ENCODE results near the gene DDX42.
"Not testable (repeated sequence)": the region's sequence is repeated elsewhere in the genome, so short reads cannot be mapped to it uniquely, and the experiment has no call there.

Gene DDX42

DNA sequence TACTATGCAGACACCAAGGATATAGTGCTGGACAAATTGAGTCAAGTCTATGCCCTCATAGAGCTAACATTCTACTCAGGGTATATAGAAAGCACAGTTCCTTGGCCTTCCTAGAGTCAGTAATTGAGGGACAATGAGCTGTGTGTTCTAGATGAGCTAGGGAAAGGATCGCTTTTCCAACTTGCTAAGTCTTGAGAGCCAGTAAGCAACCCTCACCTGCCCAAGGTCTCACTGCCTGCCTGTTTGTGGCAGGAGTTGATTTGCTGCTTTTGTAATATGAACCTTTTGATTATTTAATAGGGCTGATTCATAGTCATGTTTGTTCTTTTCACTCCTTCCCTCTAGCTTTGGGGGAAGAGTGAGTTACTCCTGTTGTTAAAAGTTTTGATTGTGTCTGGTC lies 6.5 kb downstream of the DDX42 start:
- DNase-seq = peak; percentile 30

- no peak for DNase-seq
Observed at GRCh38 chr17:63780928-63781327, 7.0 kb downstream of the DDX42 start.

GRCh38 chr17:63783522-63783921 lies 9.6 kb downstream of the DDX42 start:
- DNase-seq = no peak

DNA sequence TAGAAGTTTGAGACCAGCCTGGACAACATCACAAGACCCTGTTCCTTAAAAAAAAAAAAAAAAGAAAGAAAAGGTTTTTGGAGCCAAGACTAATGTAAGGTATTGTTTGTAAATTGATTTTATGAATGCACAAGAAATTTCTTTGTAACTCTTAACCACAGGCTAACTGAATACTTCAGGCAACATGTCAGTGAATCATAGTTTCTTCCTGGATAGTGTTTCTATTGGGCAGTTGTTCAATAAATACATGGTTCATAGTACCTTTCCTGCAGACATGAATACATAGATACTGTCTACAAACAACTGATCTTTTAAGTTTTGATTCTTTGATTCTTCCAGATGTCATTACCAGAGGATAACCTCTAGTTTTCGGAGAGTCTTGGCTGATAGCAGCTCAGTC lies 11.6 kb downstream of the DDX42 start:
- no peak for DNase-seq

- DNase-seq = no peak
Observed at GRCh38 chr17:63786117-63786516, 12.1 kb downstream of the DDX42 start.

DNA sequence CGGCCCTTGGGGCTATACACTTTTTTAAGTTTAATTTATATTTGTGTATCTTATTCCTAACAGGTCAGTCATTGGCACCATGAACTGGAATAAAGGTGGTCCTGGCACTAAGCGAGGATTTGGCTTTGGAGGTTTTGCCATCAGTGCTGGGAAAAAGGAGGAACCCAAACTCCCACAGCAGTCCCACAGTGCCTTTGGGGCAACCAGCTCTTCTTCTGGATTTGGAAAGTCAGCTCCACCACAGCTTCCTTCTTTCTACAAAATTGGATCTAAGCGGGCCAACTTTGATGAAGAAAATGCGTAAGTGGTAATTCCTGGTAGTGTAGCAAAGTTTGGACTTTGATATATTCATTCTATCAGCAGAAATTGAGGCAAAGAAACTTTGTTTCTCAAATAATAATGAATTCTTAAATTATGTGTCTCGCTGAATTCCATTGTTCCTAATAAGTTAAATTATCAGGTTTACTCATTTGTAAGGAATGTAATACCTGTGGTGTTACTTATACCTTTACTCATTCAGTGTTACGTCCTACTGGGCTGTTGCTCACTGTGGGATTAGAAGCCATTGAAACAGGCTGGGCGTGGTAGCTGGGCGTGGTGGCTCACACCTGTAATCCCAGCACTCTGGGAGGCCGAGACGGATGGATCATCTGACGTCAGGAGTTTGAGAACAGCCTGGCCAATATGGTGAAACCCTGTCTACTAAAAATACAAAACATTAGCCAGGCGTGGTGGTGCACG lies 13.2 kb downstream of the DDX42 start:
- no peak for DNase-seq

- DNase-seq = no peak
Observed at GRCh38 chr17:63790057-63790456, 16.1 kb downstream of the DDX42 start.

- DNase-seq = no peak
Observed at GRCh38 chr17:63792055-63792729, 18.2 kb downstream of the DDX42 start.

- DNase-seq = not testable (repeated sequence)
Observed at GRCh38 chr17:63796375-63796774, 22.4 kb downstream of the DDX42 start.

DNA sequence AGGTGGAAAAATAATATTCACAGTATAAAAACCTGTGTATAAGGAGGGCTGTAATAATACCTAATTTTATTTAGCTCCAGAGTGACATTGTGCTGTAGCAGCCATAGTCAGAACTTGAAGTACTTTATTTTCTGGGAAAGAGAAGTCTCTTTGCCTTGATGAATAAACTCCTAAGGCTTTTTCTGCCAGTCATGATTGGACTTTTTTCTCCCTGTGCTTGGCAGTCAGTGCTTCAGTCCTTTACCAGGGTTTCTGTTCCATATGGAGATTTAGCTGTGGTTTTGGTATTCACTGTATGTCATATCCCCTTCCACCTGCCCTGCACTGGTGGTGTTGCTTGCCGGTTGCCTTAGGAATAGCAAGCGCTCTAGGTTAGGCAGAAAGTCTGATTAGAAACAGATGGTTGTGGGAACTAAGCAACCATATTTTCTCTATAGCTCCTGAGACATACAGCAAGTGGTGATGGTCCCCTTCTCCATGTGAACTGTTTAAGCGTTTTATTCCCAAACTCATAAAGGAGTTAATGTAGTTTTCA lies 24.7 kb downstream of the DDX42 start:
- no peak for DNase-seq

GRCh38 chr17:63800783-63801182 lies 26.8 kb downstream of the DDX42 start:
- no peak for DNase-seq

GRCh38 chr17:63804328-63804727 lies 30.4 kb downstream of the DDX42 start:
- no peak for DNase-seq

GRCh38 chr17:63805591-63805990 lies 31.6 kb downstream of the DDX42 start:
- DNase-seq = no peak

GRCh38 chr17:63809970-63810369 lies 36.0 kb downstream of the DDX42 start:
- no peak for DNase-seq

DNA sequence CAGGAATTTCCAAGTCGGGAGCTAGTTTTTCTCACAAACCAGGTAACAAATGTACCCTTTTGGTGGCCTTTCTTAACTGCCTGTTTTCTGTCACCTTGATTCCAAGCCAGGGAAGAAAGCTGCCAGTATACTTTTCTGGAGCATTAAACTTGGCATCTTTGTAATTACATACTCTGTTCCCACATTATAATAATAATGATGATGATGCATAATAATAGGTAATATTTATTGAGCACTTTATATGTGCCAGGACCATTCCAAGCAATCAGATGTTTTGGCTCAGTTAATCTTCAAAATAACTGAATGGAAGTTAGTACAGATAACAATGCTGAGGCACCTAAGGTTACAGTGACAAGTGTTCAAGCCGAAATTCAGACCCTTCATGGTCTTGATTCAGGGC lies 42.2 kb downstream of the DDX42 start:
- no peak for DNase-seq

DNA sequence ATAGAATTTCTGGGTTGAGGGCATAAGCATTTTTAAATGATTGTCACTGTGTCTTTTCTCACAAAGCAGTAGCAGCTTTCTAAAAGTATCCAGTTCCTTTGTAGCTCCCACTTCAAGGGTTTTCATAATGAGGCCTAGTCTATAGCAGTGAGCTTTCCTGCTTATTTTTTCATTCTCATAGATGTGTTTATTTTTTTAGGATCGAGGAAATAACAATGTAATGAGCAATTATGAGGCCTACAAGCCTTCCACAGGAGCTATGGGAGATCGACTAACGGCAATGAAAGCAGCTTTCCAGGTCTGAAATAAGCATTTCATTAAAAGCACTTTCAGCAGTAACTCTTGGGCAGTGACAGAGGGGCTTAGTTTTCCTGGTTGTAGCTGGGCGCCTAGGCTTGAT lies 42.7 kb downstream of the DDX42 start:
- no peak for DNase-seq

DNA sequence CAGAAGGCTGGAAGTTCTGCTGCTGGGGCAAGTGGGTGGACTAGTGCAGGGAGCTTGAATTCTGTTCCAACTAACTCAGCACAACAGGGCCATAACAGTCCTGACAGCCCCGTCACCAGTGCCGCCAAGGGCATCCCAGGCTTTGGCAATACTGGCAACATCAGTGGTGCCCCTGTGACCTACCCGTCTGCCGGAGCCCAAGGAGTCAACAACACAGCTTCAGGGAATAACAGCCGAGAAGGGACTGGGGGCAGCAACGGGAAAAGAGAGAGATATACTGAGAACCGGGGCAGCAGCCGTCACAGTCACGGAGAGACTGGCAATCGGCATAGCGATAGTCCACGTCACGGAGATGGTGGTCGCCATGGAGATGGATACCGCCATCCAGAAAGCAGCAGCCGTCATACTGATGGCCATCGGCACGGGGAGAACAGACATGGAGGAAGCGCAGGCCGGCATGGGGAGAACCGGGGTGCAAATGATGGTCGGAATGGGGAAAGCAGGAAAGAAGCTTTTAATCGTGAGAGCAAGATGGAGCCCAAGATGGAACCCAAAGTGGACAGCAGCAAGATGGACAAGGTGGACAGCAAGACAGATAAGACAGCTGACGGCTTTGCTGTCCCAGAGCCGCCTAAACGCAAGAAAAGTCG lies 43.9 kb downstream of the DDX42 start:
- DNase-seq = no peak

- DNase-seq = no peak
Observed at GRCh38 chr17:63819131-63819530, 45.2 kb downstream of the DDX42 start.

GRCh38 chr17:63819585-63820537 lies 45.9 kb downstream of the DDX42 start:
- no peak for DNase-seq

GRCh38 chr17:63820963-63821561 lies 47.1 kb downstream of the DDX42 start:
- DNase-seq = no peak

DNA sequence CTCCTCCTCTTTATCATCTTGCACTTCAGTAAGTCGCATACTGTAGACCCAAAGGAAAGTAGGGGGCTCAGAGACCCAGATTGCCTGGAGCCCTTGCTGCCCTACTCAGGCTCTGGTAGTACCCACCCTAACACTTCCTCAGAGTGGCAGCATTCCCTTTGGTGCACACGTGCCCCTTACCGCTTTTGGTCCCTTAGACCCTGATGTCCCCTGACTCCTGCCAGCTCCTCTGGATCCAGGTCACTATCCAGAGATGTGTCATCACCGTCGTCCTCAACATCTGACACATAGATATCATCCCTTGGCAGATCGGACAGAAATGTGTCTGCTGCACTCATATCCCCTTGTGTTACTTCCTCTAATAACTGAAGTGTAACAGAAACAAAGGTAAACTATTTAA lies 47.8 kb downstream of the DDX42 start:
- no peak for DNase-seq

GRCh38 chr17:63822537-63822936 lies 48.6 kb downstream of the DDX42 start:
- DNase-seq = no peak
